ENCODE data around the gene GPR101.
"Not testable (repeated sequence)": the region's sequence is repeated elsewhere in the genome, so short reads cannot be mapped to it uniquely, and the experiment has no call there.

GRCh38 chrX:137000236-137000635, 33.6 kb downstream of the GPR101 start:
- TF ChIP-seq, protein P1, sequence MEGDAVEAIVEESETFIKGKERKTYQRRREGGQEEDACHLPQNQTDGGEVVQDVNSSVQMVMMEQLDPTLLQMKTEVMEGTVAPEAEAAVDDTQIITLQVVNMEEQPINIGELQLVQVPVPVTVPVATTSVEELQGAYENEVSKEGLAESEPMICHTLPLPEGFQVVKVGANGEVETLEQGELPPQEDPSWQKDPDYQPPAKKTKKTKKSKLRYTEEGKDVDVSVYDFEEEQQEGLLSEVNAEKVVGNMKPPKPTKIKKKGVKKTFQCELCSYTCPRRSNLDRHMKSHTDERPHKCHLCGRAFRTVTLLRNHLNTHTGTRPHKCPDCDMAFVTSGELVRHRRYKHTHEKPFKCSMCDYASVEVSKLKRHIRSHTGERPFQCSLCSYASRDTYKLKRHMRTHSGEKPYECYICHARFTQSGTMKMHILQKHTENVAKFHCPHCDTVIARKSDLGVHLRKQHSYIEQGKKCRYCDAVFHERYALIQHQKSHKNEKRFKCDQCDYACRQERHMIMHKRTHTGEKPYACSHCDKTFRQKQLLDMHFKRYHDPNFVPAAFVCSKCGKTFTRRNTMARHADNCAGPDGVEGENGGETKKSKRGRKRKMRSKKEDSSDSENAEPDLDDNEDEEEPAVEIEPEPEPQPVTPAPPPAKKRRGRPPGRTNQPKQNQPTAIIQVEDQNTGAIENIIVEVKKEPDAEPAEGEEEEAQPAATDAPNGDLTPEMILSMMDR (IDR thresholded peaks at IDR 0.05; ENCODE audit: low read depth, low read length, poor library complexity, severe bottlenecking) = not testable (repeated sequence)
- not testable (repeated sequence) for TF ChIP-seq EZH2phosphoT487 (IDR thresholded peaks at IDR 0.05; ENCODE audit: borderline replicate concordance, low read length)

All from DOHH2 (cell line).